ENCODE data around the gene BDH1. TPM values are rescaled to one million over a fixed set of nuclear protein-coding genes. Genes with fewer than 3 reads are reported as not detected.
"Not testable (repeated sequence)": the region's sequence is repeated elsewhere in the genome, so short reads cannot be mapped to it uniquely, and the experiment has no call there.

BDH1 gene
- total RNA-seq = 10 to 100 TPM; 77.7 to 79.0 TPM
- 10 to 100 TPM; 19.1 to 30.9 (median 26.6) TPM for polyA plus RNA-seq
- 26.4 to 74.2 (median 55.3) reads per million in 6 experiments for total RNA-seq

DNA sequence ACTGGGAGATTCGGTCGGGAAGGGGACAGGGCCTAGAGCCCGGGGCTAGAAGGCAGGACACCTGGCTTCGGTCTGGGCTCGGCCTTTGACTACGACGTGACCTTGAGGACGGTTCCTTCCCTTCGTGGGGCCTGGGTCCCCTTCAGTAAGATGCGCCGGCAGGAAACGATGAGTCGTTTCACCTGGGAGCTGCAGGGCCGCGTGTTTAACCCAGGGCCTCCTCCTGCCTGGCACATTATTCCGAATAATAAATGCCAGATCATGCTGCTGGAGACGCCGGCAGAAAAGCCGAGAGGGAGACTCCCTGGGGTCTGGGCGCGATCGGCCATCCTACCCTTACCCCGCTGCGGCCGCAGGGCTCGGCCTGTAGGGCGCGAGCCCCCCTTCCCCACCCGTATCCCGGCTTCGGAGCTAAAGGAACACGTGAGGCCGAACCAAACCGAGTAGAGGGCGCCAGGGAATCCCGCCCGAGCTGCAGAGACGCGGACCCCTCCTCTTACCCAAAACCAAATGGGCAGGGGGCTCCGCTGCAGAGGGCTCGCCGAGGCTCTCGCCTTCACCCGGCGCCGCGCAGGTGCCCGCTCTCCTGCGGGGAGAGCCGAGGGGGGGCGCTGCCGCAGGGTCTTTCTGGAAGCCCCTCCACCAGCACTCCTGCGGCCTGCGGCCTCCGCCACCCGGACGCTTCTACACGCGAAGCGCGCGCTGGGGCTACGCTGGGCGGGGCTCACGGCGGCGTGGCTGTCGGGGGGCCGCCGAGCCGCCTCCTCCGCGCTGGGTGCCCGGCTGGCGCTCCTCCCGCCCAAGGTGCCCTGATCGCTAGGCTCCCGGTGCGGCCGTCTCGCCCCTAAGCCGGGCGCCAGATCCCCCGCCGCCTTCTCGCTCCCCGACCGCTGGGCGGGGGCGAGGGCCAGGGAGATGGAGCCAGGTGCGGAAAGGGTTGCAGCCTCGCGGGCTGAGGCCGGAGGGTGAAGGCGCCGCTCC lies at the start of gene BDH1:
Gene BDH1 (minus strand): TSS at position 688 of the 981 bp plus-strand sequence. CDS start 9,525 bp downstream, outside the sequence.
- ATAC-seq = peak; percentile 34 to 51
- H3K4me1 Mint-ChIP-seq = peaks cover 15 to 28% (median 21%) of the 10 kb centered on the region in 4 donors
- peaks cover 0 to 18% (median 10%) of the 10 kb centered on the region in 5 donors for H3K27me3 Mint-ChIP-seq
- DNase-seq = peak; percentile 15 to 75 (median 55)
- POLR2A ChIA-PET = interaction anchor here (0.6 to 0.7 kb wide), 2 partner anchors 39 to 194 kb away, joined by 3 read pairs; partner anchors contain the start of gene FYTTD1
- H3K4me3 Mint-ChIP-seq = peak within 1 kb of the TSS; percentile 84 to 96 (median 92)
- H3K27ac Mint-ChIP-seq = peak within 1 kb of the TSS; percentile 74 to 95 (median 94)
- H3K9me3 Mint-ChIP-seq = no peaks in the 10 kb centered on the region
- H3K36me3 Mint-ChIP-seq = peaks cover 0 to 5% (median 0%) of the 10 kb centered on the region in 3 donors

DNA sequence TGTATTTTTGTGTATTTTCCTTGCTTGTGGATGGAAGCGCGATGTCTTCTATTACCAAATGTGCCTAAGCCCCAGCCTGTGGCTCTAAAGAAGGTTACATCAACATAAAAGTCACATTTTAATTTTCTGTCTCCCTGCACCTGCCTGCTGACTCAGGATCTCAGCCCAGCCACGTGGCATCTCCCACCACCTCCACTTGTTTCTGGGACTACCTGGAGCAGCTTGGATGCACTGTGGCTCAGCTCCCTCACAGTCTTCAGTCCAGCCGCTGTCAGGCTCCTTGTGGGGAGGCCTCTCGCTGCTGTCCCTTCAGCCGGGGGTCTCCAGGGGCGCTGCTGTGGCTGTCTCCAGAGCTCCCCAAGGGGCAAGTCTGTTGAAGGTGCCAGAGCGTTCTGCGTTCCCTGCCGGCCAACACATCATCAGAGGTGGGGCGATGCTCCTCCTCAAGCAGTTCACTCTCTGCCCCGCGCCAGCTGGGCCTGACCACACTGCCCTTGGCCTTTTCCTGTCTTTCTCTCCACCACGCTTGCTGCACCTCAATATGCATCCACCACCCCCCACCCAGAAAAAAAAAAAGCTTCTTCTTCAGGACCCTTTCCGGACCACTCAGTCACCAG lies 47.7 kb upstream of the BDH1 start:
- peaks cover 0 to 21% (median 0%) of the 10 kb centered on the region in 3 donors for H3K36me3 Mint-ChIP-seq
- no peaks in the 10 kb centered on the region for H3K9me3 Mint-ChIP-seq
- ATAC-seq = no peak
- peak overlapping the region in 8 of 10 donors; percentile 13 to 91 (median 52) for H3K27ac Mint-ChIP-seq
- POLR2A ChIA-PET = interaction anchor here (0.6 to 0.7 kb wide), 2 partner anchors 9 to 1102 kb away, joined by 4 to 6 read pairs; no protein-coding TSS in a partner anchor
- no peaks in the 10 kb centered on the region for H3K27me3 Mint-ChIP-seq
- DNase-seq = no peak
- H3K4me3 Mint-ChIP-seq = no peak overlapping the region
- peaks cover 4 to 12% (median 8%) of the 10 kb centered on the region in 4 donors for H3K4me1 Mint-ChIP-seq

- Mint-ChIP-seq H3K36me3 (peaks cover 0 to 10% (median 0%) of the 10 kb centered on the region in 3 donors), H3K4me1 (peaks cover 4 to 12% (median 8%) of the 10 kb centered on the region in 4 donors), H3K27ac (peak overlapping the region in 1 of 10 donors; percentile 91)
- H3K9me3 Mint-ChIP-seq, H3K4me3 Mint-ChIP-seq, DNase-seq, ATAC-seq, H3K27me3 Mint-ChIP-seq, POLR2A ChIA-PET: not testable (repeated sequence)
Measured at GRCh38 chr3:197602351-197602750, 46.6 kb upstream of the BDH1 start.

DNA sequence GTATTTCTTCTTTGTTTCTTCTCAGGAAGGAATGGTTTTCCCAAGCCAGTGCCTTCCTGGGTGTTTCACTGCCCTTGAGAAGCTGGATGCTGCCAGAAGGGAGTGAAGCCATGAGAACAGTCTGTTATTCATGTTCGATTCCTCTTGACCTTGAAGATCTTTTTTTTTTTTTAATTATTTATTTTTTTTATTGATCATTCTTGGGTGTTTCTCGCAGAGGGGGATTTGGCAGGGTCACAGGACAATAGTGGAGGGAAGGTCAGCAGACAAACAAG lies 45.7 kb upstream of the BDH1 start:
- H3K27ac Mint-ChIP-seq, POLR2A ChIA-PET, DNase-seq, ATAC-seq, H3K4me3 Mint-ChIP-seq, H3K9me3 Mint-ChIP-seq, H3K27me3 Mint-ChIP-seq, H3K36me3 Mint-ChIP-seq: not testable (repeated sequence)
- H3K4me1 Mint-ChIP-seq = peaks cover 4 to 12% (median 7%) of the 10 kb centered on the region in 4 donors

DNA sequence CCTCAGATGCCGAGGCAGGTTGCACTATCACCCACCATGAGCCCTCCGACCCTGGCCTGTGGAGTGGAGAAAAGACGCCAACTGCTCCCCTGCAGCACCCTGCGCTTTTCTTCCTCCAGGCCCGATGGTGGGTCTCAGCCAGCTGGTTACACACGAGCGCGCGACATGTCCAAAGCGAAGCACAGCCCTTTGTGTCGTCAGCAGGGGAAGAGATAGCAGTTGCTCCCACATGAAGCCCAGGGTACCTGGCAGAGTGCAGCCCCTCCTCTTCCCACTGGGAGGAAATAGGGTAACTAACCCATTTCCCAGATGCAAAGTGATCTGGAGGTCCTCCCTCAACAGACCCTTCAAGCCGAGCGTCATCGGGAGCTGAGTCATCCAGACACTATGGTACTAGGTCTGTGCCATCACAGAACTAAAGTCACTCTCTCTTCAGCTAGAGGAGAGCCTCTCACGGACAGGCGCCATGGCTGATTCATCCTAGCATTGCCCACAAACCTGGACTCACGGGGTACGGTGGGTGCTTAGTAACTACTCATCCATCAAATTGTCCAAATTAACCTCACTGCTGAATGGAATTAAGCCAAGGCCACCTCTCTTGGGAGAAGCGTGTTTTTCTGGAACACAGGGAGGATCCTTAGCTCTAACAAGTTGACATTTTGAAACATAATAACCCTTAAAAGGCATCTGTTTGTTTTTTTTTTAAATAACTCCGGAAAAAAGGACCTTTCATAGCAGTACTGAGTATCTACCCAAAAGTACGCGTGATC lies 45.2 kb upstream of the BDH1 start:
- peaks cover 4 to 12% (median 7%) of the 10 kb centered on the region in 4 donors for H3K4me1 Mint-ChIP-seq
- H3K4me3 Mint-ChIP-seq = no peak overlapping the region
- ATAC-seq (no peak), DNase-seq (no peak)
- no peaks in the 10 kb centered on the region for H3K27me3 Mint-ChIP-seq
- no peaks in the 10 kb centered on the region for H3K9me3 Mint-ChIP-seq
- POLR2A ChIA-PET = no interaction called here
- H3K27ac Mint-ChIP-seq = peak overlapping the region in 2 of 10 donors; percentile 61 to 65
- no peaks in the 10 kb centered on the region for H3K36me3 Mint-ChIP-seq

GRCh38 chr3:197599089-197599765 lies 43.5 kb upstream of the BDH1 start:
- H3K36me3 Mint-ChIP-seq = no peaks in the 10 kb centered on the region
- H3K27ac Mint-ChIP-seq = peak overlapping the region in 7 of 10 donors; percentile 37 to 83 (median 69)
- POLR2A ChIA-PET = interaction anchor here (0.7 to 1.0 kb wide), 3 partner anchors 18 to 249 kb away, joined by 3 to 5 read pairs (median 3); no protein-coding TSS in a partner anchor
- peak overlapping the region in 2 of 10 donors; percentile 26 to 33 for H3K4me3 Mint-ChIP-seq
- DNase-seq (peak; percentile 50 to 89 (median 79)), ATAC-seq (peak; percentile 99 to 100)
- no peaks in the 10 kb centered on the region for H3K9me3 Mint-ChIP-seq
- H3K27me3 Mint-ChIP-seq = no peaks in the 10 kb centered on the region
- peaks cover 4 to 10% (median 7%) of the 10 kb centered on the region in 4 donors for H3K4me1 Mint-ChIP-seq

DNA sequence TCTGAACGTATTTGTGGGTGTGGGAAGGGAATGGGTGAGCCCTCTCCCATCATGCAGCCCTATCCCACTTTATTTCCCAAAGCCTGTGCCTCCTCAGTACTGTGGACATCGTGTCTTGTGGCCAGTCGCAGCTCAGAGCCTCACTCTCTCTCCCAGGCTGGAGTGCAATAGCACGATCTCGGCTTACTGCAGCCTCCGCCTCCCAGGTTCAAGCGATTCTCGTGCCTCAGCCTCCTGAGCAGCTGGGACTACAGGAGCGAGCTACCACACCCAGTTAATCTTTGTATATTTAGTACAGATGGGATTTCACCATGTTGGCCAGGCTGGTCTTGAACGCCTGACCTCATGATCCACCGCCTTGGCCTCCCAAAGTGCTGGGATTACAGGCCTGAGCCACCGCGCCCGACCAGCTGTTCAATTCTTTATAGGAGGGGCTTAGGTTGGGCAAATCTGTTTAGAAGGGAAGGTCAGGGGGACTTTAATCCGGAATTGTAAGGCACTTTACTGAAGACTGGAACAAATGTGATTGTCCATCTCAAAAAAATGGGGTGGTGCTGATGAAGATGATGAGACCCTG lies 42.7 kb upstream of the BDH1 start:
- DNase-seq (no peak), ATAC-seq (no peak)
- H3K27ac Mint-ChIP-seq = peak overlapping the region in 1 of 10 donors; percentile 75
- no peaks in the 10 kb centered on the region for H3K36me3 Mint-ChIP-seq
- POLR2A ChIA-PET = interaction anchor here (1.0 kb wide), 1 partner anchor 250 kb away, joined by 3 read pairs; no protein-coding TSS in a partner anchor
- H3K4me1 Mint-ChIP-seq = peaks cover 4 to 7% (median 7%) of the 10 kb centered on the region in 4 donors
- no peak overlapping the region for H3K4me3 Mint-ChIP-seq
- no peaks in the 10 kb centered on the region for H3K9me3 Mint-ChIP-seq
- no peaks in the 10 kb centered on the region for H3K27me3 Mint-ChIP-seq

GRCh38 chr3:197597335-197597734 lies 41.6 kb upstream of the BDH1 start:
- H3K36me3 Mint-ChIP-seq = no peaks in the 10 kb centered on the region
- POLR2A ChIA-PET = interaction anchor here (0.5 kb wide), 1 partner anchor 44 kb away, joined by 4 read pairs; no protein-coding TSS in a partner anchor
- peaks cover 7 to 14% (median 11%) of the 10 kb centered on the region in 4 donors for H3K4me1 Mint-ChIP-seq
- H3K27ac Mint-ChIP-seq = peak overlapping the region in 2 of 10 donors; percentile 17 to 54
- ATAC-seq (no peak), DNase-seq (no peak)
- H3K9me3 Mint-ChIP-seq = no peaks in the 10 kb centered on the region
- no peaks in the 10 kb centered on the region for H3K27me3 Mint-ChIP-seq
- no peak overlapping the region for H3K4me3 Mint-ChIP-seq

- H3K27ac Mint-ChIP-seq = peak overlapping the region in 1 of 10 donors; percentile 54
Measured at GRCh38 chr3:197595470-197596185, 39.9 kb upstream of the BDH1 start.

GRCh38 chr3:197593046-197593380 lies 37.2 kb upstream of the BDH1 start:
- POLR2A ChIA-PET = interaction anchor here (0.6 kb wide), 1 partner anchor 20 kb away, joined by 4 read pairs; no protein-coding TSS in a partner anchor
- peaks cover 0 to 18% (median 9%) of the 10 kb centered on the region in 4 donors for H3K4me1 Mint-ChIP-seq
- H3K27me3 Mint-ChIP-seq = no peaks in the 10 kb centered on the region
- H3K9me3 Mint-ChIP-seq = no peaks in the 10 kb centered on the region
- H3K36me3 Mint-ChIP-seq = no peaks in the 10 kb centered on the region
- H3K4me3 Mint-ChIP-seq = no peak overlapping the region
- H3K27ac Mint-ChIP-seq = peak overlapping the region in 2 of 10 donors; percentile 33 to 77
- ATAC-seq (no peak), DNase-seq (no peak)

More at GRCh38 chr3:197595470-197596185, 39.9 kb upstream of the BDH1 start:
- DNase-seq = no peak
- no peaks in the 10 kb centered on the region for H3K36me3 Mint-ChIP-seq
- peaks cover 7 to 22% (median 15%) of the 10 kb centered on the region in 4 donors for H3K4me1 Mint-ChIP-seq
- no peaks in the 10 kb centered on the region for H3K9me3 Mint-ChIP-seq
- POLR2A ChIA-PET = no interaction called here
- ATAC-seq = no peak
- H3K27me3 Mint-ChIP-seq = no peaks in the 10 kb centered on the region
- H3K4me3 Mint-ChIP-seq = no peak overlapping the region
